ENCODE data around the gene TOX3. TPM values are rescaled to one million over a fixed set of nuclear protein-coding genes. Genes with fewer than 3 reads are reported as not detected.

Gene TOX3
- total and polyA plus RNA-seq, 2 of the 8 experiments (the other 6 are each of a cell fraction or from before 2014, with no cell fraction given): 16.7 to 31.2 TPM

DNA sequence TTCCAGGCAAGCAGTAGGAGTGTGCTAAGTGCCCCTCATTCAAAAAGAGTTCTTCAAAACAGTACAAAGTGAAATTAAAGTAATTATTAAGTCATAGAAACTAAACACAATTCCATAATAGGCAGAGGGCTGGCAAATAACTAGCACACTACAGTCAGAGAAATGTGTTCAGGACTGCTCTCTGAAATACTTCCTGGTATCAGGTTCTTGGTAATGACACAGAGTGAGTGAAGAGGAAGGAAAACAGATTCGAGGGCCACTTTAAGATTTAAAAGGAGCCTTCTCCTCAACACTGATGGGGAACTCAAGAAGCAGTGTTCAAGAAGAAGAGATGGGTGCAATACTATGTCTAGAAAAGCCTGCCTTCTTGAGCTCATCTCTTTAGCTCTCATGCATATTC lies 139.2 kb downstream of the TOX3 start:
- no peak overlapping the region for H2BK5ac ChIP-seq (ENCODE audit: low read depth, low read length)
- H4K20me1 ChIP-seq (replicated peaks in 1 of 2; ENCODE audit: control insufficient read depth in 1 of 2, insufficient read depth in 2 of 2, low read length in 2 of 2): no peaks in the 10 kb centered on the region
- DNase-seq (ENCODE audit: low read depth in 1 of 2, low spot score in 2 of 2): no peak
- no peak for TF ChIP-seq YY1 (IDR thresholded peaks at IDR 0.05; ENCODE audit: low read depth, low read length)
- no peak for TF ChIP-seq SP1 (IDR thresholded peaks at IDR 0.05; ENCODE audit: low read depth, low read length)
- no peak for TF ChIP-seq FOSL1 (IDR thresholded peaks at IDR 0.05; ENCODE audit: insufficient read depth, low read depth, low read length)
- TF ChIP-seq JUND (IDR thresholded peaks at IDR 0.05; ENCODE audit: low read length): no peak
- TF ChIP-seq CEBPB (IDR thresholded peaks at IDR 0.05; ENCODE audit: low read depth, low read length): no peak
- TF ChIP-seq TAF1 (IDR thresholded peaks at IDR 0.05; ENCODE audit: low read depth, low read length): no peak
- TF ChIP-seq CBX8 (IDR thresholded peaks at IDR 0.05; ENCODE audit: borderline replicate concordance, low read depth, low read length): no peak

More for the DNA sequence above, 139.2 kb downstream of the TOX3 start:
- H2BK20ac ChIP-seq (ENCODE audit: low read length): no peak overlapping the region
- no peaks in the 10 kb centered on the region for H3K27me3 ChIP-seq (replicated peaks in 1 of 4; ENCODE audit: control insufficient read depth in 3 of 4, extremely low read depth in 1 of 4, insufficient read depth in 3 of 4, low read length in 3 of 4)
- H4K5ac ChIP-seq (ENCODE audit: insufficient read length, low read depth, low read length): no peak overlapping the region
- H3K4me3 ChIP-seq (ENCODE audit: extremely low read depth in 1 of 4, insufficient read depth in 2 of 4, low read depth in 3 of 4, low read length in 4 of 4): no peak overlapping the region
- 67% methylated on average over 1 of the region's 1 CpG; no CpG with 5 or more reads in 1 of the 2 experiments for WGBS, 2 experiments (ENCODE audit: extremely low coverage in 1 of 2, insufficient coverage in 1 of 2, insufficient read length in 1 of 2, insufficient replicate concordance in 2 of 2, low coverage in 1 of 2, low lambda C conversion rate in 2 of 2, missing lambda C conversion rate in 1 of 2)
- H2BK15ac ChIP-seq (ENCODE audit: low read length): no peak overlapping the region
- H3K14ac ChIP-seq (ENCODE audit: insufficient read length): no peak overlapping the region
- no peak for FAIRE-seq
- H2BK120ac ChIP-seq (replicated peaks; ENCODE audit: low read depth, low read length): no peak overlapping the region
- no peak overlapping the region for H2AK5ac ChIP-seq (ENCODE audit: low read depth, low read length)
- no peak overlapping the region for H3K4me2 ChIP-seq (ENCODE audit: insufficient read depth in 1 of 2, low read depth in 2 of 2, low read length in 2 of 2)
- H3K36me3 ChIP-seq (ENCODE audit: control insufficient read depth in 2 of 4, insufficient read depth in 4 of 4, low read length in 3 of 4): no peaks in the 10 kb centered on the region
- H3K4me1 ChIP-seq (replicated peaks in 1 of 4; ENCODE audit: control insufficient read depth in 3 of 4, insufficient read depth in 4 of 4, low read length in 3 of 4): no peaks in the 10 kb centered on the region; a peak in 1 of 7 replicates
- H3K79me1 ChIP-seq (ENCODE audit: low read depth, low read length): no peaks in the 10 kb centered on the region
- no peaks in the 10 kb centered on the region for H3K23me2 ChIP-seq (ENCODE audit: low read depth, low read length)
- H2BK12ac ChIP-seq (ENCODE audit: low read depth, low read length): no peak overlapping the region
- H3K4ac ChIP-seq (replicated peaks; ENCODE audit: insufficient read length, low read depth, low read length): no peak overlapping the region
- H4K8ac ChIP-seq (ENCODE audit: extremely low read depth, insufficient read depth, low read length): no peak overlapping the region
- H4K91ac ChIP-seq (replicated peaks; ENCODE audit: insufficient read length, low read length): no peak overlapping the region
- ChIA-PET POLR2A (ENCODE audit: partially characterized antibody) (no interaction called here), CTCF (ENCODE audit: partially characterized antibody) (interaction anchor here (0.9 kb wide), 1 partner anchor 404 kb away, joined by 3 read pairs; no protein-coding TSS in a partner anchor)
- H3K23ac ChIP-seq (ENCODE audit: insufficient read length): no peak overlapping the region
- no peak overlapping the region for H3K27ac ChIP-seq (ENCODE audit: low read depth, low read length)
- H3K79me2 ChIP-seq (ENCODE audit: control insufficient read depth in 1 of 2, insufficient read depth in 2 of 2, low read length in 2 of 2): no peaks in the 10 kb centered on the region
- no peak overlapping the region for H3K9ac ChIP-seq (replicated peaks in 1 of 4; ENCODE audit: extremely low read depth in 1 of 4, low read depth in 3 of 4, low read length in 3 of 4)
- H2AFZ ChIP-seq (ENCODE audit: low read length): 0 out of 2 replicates have a peak overlapping the region, but pooled peaks have one; percentile 3
- H3K56ac ChIP-seq (replicated peaks; ENCODE audit: insufficient read length, low read depth, low read length): no peak overlapping the region
- no peak overlapping the region for H3K18ac ChIP-seq (ENCODE audit: extremely low read depth, low read length)
- no peaks in the 10 kb centered on the region for H3K9me3 ChIP-seq (ENCODE audit: insufficient read depth in 2 of 2, low read depth in 1 of 2, low read length in 1 of 2)

All from H1 (cell line).